Mucosa of rectum (tissue), 2 donors: ENCODE measurements around the gene MYO1D.

Experiments used
- H3K27ac ChIP-seq, 2 donors: one replicate each; pipeline ENCODE4 v1.7.0; 2013; ENCODE audit warnings: inconsistent platforms in 2 of 2, low read depth in 2 of 2, low read length in 2 of 2
- H3K27me3 ChIP-seq, 2 donors: one replicate each; pipeline ENCODE4 v1.7.0; 2013; ENCODE audit warnings: low read length in 2 of 2; ENCODE audit not compliant: control insufficient read depth in 2 of 2, insufficient read depth in 2 of 2
- H3K36me3 ChIP-seq, 2 donors: one replicate each; pipeline ENCODE4 v1.7.0; 2013; ENCODE audit warnings: low read length in 2 of 2; ENCODE audit not compliant: control insufficient read depth in 2 of 2, insufficient read depth in 2 of 2
- H3K4me1 ChIP-seq, 2 donors: one replicate each; pipeline ENCODE4 v1.7.0; 2013; ENCODE audit warnings: low read length in 2 of 2, mild to moderate bottlenecking in 1 of 2; ENCODE audit not compliant: control insufficient read depth in 2 of 2, insufficient read depth in 2 of 2
- H3K4me3 ChIP-seq, 2 donors: one replicate each; pipeline ENCODE4 v1.7.0; 2013; ENCODE audit warnings: low read length in 2 of 2
- H3K9ac ChIP-seq, 2 donors: one replicate each; pipeline ENCODE4 v1.7.0; 2013; ENCODE audit warnings: low read length in 2 of 2, low read depth in 1 of 2, mild to moderate bottlenecking in 1 of 2
- H3K9me3 ChIP-seq, 2 donors: one replicate each; pipeline ENCODE4 v1.7.0; 2013; ENCODE audit warnings: low read length in 2 of 2; ENCODE audit not compliant: control insufficient read depth in 2 of 2
- donor health status: healthy.
- donor health status: Normal muscosa, but diverticular disease.

The MYO1D gene

DNA sequence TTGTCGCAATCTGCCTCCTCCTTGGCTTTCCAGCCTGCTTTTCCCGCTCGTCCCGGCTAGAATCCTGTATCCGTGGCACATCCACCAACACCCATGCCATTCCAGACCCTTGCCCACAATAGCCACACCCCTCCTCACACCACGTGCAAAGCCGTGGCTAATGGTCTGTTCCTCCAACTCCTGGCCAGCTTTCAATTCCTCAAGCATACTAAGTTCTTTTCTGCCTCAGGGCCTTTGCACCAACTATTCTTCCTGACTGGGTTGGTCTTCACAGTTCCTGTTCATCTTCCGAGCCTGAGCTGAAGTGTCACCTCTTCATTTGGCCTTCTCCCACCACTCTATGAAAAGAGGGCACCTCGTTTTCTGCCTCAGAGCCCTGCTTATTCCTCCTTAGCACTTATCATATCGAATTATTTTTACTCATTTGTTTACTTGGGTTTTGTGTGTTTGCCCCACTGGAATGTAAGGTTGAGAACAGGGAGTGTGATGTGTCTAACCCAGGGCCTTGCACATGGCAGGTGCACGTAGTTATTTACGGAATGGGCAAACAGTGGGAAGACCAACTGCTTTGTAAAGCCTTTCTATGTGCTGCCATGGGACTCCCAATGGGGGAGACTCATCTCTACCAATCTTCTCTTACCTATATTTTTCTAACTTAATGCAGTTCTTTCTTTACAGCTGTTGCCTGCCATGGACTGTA lies 321.2 kb downstream of the MYO1D start:
- no peak overlapping the region for H3K4me3 ChIP-seq
- H3K27me3 ChIP-seq, result no peaks in the 10 kb centered on the region
- no peak overlapping the region for H3K27ac ChIP-seq
- no peak overlapping the region for H3K9ac ChIP-seq
- H3K36me3 ChIP-seq, result peaks cover 3 to 4% of the 10 kb centered on the region in 2 donors
- H3K4me1 ChIP-seq, result no peaks in the 10 kb centered on the region
- no peaks in the 10 kb centered on the region for H3K9me3 ChIP-seq

DNA sequence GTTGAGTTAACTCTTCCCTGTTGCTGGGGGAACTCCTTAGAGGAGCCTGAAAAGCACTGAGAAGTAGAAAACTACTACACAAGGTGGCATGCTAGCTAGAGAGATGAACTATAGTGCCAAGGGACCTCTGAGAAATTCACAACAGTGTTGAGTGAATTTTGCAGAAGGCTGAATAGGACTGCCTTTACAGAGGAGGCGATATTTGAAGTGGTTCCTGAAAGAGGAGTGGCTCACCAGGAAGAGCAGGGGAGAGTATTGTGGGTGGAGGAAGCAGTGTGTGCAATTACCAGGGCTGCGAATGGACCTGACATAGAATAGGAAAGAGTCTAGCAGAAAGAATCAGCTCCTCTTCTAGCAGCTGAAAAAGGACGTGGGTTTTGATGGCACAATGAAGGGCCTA lies 323.8 kb downstream of the MYO1D start:
- no peaks in the 10 kb centered on the region for H3K4me1 ChIP-seq
- H3K27me3 ChIP-seq, result no peaks in the 10 kb centered on the region
- H3K9ac ChIP-seq, result no peak overlapping the region
- peaks cover 4 to 5% of the 10 kb centered on the region in 2 donors for H3K36me3 ChIP-seq
- H3K9me3 ChIP-seq, result no peaks in the 10 kb centered on the region
- H3K27ac ChIP-seq, result no peak overlapping the region
- no peak overlapping the region for H3K4me3 ChIP-seq

DNA sequence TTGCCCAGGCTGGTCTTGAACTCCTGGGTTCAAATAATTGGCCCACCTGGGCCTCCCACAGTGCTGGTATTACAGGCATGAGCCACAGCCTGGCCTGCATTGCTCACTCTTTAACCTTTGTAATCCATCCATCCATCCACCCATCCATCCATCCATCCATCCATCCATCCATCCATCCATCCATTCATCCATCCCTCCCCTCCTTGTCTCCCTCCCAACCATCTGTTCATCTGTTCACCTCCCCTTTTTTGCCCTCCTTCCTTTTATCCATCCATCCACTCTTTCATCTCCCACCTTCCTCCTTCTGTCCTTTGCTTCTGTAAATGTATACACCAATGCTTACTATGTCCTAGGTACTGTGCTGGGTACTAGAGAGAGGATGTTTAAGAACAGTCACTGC lies 324.6 kb downstream of the MYO1D start:
- no peak overlapping the region for H3K4me3 ChIP-seq
- H3K9me3 ChIP-seq, result no peaks in the 10 kb centered on the region
- H3K36me3 ChIP-seq, result peaks cover 0 to 7% of the 10 kb centered on the region in 2 donors
- no peak overlapping the region for H3K27ac ChIP-seq
- H3K4me1 ChIP-seq, result no peaks in the 10 kb centered on the region
- no peak overlapping the region for H3K9ac ChIP-seq
- H3K27me3 ChIP-seq, result no peaks in the 10 kb centered on the region

DNA sequence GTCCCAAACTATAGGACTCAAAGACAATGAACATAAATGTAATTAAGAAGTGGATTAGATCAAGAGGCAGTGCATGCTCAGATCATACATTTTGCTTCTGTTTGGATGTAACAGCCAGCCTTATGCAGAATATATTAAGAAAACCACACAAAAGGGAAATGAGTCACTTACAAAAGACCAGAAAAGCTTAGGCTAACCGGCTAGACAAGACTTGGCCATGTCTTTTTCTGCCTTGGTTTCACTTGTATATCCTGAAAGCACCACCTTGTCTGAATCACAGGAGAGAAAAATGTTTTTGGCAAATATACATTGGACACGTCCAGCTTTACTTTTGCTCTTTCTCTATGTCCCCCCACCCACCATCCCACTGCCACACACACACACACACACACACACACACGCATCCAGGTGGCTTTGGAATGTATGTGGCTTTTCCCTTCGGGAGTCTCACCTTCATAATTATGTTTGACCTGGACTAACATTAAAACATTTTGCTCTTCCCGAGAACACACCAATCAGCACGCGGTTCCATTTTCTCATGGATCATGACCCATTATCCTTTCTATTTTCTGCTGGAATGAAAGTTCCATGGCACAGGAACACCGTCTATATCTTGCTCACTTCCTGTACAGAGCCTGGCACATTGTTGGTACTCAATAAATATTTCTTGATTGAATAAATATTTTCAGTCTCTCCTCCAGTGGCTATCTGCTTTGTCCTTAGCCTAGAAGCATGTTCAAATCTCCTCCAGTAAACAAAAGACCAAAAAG lies 325.6 kb downstream of the MYO1D start:
- H3K9ac ChIP-seq, result no peak overlapping the region
- no peaks in the 10 kb centered on the region for H3K27me3 ChIP-seq
- peaks cover 0 to 7% of the 10 kb centered on the region in 2 donors for H3K36me3 ChIP-seq
- no peaks in the 10 kb centered on the region for H3K9me3 ChIP-seq
- no peaks in the 10 kb centered on the region for H3K4me1 ChIP-seq
- H3K4me3 ChIP-seq, result no peak overlapping the region
- H3K27ac ChIP-seq, result no peak overlapping the region

DNA sequence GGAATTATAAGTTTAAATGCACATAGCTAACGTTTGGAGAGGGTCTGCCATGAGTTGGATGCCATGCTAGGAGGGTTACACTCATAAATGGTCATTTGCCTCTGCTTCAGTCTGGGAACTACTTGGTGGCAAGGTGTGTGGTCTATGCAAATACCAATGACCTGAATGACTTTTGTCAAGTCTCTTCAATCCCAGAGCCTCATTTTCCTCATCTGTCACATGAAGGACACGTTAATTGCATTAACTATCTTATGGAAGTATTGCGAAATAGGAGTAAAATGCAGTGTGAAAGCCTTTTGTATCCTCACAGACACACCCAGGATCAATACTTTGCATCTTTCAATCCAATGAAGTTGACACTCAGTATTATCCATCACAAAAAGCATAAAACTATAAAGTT lies 327.4 kb downstream of the MYO1D start:
- Histone ChIP-seq H3K9me3 (no peaks in the 10 kb centered on the region), H3K36me3 (peaks cover 0 to 9% of the 10 kb centered on the region in 2 donors), H3K4me3 (no peak overlapping the region), H3K4me1 (no peaks in the 10 kb centered on the region), H3K27me3 (no peaks in the 10 kb centered on the region), H3K27ac (no peak overlapping the region), H3K9ac (no peak overlapping the region)

DNA sequence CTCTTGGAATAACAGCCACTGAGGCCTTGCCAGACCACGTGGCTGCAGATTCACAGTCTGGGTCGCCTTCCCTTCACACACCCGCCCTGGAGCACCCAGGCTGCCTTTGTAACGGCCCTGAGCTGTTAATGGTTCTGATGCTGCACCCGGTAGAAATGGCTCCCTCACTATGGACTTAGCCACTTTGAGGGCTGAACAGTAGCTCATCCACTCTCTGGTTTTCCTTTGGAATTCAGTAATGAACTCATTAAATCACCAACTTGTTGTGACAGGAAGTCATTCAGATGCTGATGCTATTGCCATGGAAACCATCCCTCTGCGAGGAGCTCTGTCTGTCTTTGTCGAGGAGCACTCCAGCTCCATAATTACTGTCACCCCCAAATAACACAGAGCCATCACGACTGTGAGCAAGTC lies 330.9 kb downstream of the MYO1D start:
- H3K36me3 ChIP-seq, result peaks cover 4 to 14% of the 10 kb centered on the region in 2 donors
- H3K9ac ChIP-seq, result no peak overlapping the region
- H3K9me3 ChIP-seq, result no peaks in the 10 kb centered on the region
- no peak overlapping the region for H3K27ac ChIP-seq
- no peak overlapping the region for H3K4me3 ChIP-seq
- no peaks in the 10 kb centered on the region for H3K4me1 ChIP-seq
- H3K27me3 ChIP-seq, result no peaks in the 10 kb centered on the region

DNA sequence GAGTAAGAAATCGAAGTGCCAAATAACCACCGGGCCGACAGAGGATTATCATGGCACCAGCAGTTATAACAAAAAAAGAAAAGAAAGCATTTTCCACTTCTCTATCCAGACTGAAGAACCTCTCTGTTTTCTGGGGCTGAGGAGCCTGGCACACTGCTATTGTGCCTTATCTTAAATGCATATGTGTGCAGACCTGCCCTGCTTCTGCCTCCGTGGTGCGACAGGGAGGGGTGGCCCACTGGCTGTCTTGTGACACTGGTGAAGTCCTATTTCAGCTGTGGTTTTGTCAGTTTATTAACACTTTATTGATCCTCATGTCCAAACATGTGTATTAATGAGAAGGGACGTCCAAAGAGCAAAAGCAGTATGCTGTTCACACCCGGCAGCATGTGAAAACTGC lies 334.7 kb downstream of the MYO1D start:
- Histone ChIP-seq H3K9ac (no peak overlapping the region), H3K36me3 (peaks cover 4 to 13% of the 10 kb centered on the region in 2 donors), H3K4me1 (no peaks in the 10 kb centered on the region), H3K27me3 (no peaks in the 10 kb centered on the region), H3K4me3 (no peak overlapping the region), H3K9me3 (no peaks in the 10 kb centered on the region), H3K27ac (no peak overlapping the region)

DNA sequence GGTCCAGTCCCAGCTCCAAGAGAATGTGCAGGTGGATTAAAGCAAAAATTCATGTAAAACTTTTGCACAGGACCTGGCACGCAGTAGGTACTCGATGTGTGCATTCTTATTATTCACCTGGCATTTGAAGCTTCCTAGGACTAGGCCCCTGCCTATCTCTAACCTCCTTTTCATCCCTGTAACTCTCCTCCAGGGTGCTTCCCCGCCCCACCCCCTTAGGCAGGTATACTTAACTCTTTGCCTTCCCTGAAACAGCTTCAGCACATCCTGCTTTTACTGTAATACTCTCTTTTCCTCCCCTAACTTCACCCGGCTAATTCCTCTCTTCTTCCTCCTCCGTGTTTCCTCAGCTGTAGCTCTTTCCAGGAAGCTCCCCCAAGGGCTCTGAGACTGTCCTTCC lies 335.3 kb downstream of the MYO1D start:
- Histone ChIP-seq H3K27ac (no peak overlapping the region), H3K9me3 (no peaks in the 10 kb centered on the region), H3K4me3 (no peak overlapping the region), H3K36me3 (peaks cover 4 to 13% of the 10 kb centered on the region in 2 donors), H3K4me1 (no peaks in the 10 kb centered on the region), H3K9ac (no peak overlapping the region), H3K27me3 (no peaks in the 10 kb centered on the region)

DNA sequence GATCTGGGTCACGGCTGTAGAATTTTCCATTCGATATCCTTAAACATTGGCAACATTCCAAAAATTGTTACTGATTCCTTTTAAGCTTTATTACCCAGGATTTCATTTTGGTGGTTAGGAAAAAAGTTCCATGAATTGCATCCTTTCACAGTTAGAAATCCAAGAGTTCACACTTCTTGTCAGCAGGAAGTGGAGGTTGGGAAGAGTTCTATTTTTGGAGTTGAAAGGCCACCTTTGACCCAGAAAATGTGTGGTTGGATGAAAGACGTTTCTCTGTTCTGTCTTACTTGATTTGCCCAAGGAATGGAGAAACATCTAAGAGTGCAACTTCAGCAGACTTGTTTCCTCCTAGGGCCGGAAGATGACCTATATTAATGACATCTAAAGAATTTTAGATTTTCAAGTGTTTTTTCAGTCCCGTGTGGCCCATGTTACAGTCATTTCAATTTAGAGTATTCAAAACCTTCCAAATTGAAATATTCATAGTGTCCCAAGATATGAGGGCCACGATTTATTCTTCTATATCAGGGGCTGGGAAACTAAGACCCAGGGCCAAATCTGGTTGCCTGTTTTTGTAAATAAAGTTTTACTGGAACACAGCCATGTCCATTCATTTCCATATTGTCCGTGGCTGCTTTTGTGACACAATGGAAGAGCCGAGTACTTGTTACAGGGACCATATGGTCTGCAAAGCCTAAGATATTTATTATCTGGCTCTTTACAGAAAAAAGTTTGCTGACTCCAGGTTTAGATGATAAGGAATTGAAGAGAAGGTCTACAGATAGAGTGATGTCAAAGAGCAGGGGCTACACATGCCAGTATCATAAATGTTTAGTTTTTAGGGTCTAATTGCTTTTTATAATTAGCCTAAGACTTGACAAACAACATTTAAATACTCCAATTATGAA lies 339.9 kb downstream of the MYO1D start:
- no peaks in the 10 kb centered on the region for H3K4me1 ChIP-seq
- H3K9ac ChIP-seq, result no peak overlapping the region
- H3K27me3 ChIP-seq, result no peaks in the 10 kb centered on the region
- no peak overlapping the region for H3K4me3 ChIP-seq
- H3K36me3 ChIP-seq, result peaks cover 9 to 10% of the 10 kb centered on the region in 2 donors
- no peaks in the 10 kb centered on the region for H3K9me3 ChIP-seq
- no peak overlapping the region for H3K27ac ChIP-seq

DNA sequence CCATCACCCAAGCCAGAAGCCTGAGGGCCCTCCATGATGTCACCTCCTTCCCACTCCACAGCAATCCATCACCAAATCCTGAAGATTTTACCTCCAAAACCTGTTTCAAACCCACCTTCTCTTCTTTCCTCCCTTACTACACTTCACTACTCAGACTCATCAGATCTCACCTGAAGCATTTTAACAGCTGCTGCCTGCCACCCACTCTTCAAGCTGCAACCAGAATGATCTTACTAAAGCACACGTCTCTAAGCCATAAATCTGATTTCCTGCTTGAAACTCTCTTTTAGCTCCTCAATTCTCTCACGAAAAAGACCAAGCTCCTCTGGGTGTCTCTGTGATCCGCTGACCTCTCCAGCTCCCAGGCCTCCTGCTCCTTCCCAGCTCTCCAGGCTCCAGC lies 343.6 kb downstream of the MYO1D start:
- Histone ChIP-seq H3K27ac (no peak overlapping the region), H3K36me3 (peaks cover 22 to 27% of the 10 kb centered on the region in 2 donors), H3K9me3 (no peaks in the 10 kb centered on the region), H3K27me3 (no peaks in the 10 kb centered on the region), H3K4me3 (no peak overlapping the region), H3K4me1 (no peaks in the 10 kb centered on the region), H3K9ac (no peak overlapping the region)
